ENCODE data around the gene NAA60. TPM values are rescaled to one million over a fixed set of nuclear protein-coding genes. Genes with fewer than 3 reads are reported as not detected.

NAA60 gene
- 10 to 100 TPM; 40.5 to 48.0 (median 46.1) TPM for polyA plus RNA-seq (ENCODE audit: insufficient read depth in 1 of 5, insufficient read length in 5 of 5, low replicate concordance in 1 of 5)
- long read RNA-seq, donor 1, transcript NAA60-238 (5 exons, 3,899 nt), result major isoform, 20 of 36 reads
- long read RNA-seq, donor 1, transcript NAA60-211 (3 exons, 555 nt), result minor isoform, 5 of 36 reads
- long read RNA-seq, donor 1, partial matches to known transcripts, result 0 of 36 reads
- long read RNA-seq, donor 1, other reads (novel, unspliced or antisense), result 0 of 36 reads
- long read RNA-seq, donor 2, transcript NAA60-229 (7 exons, 2,531 nt), result major isoform, 5 of 11 reads
- long read RNA-seq, donor 2, partial matches to known transcripts, result 0 of 11 reads
- long read RNA-seq, donor 2, other reads (novel, unspliced or antisense), result 0 of 11 reads
- long read RNA-seq, donor 3, transcript NAA60-238 (5 exons, 3,899 nt), result major isoform, 8 of 16 reads
- long read RNA-seq, donor 3, partial matches to known transcripts, result 0 of 16 reads
- long read RNA-seq, donor 3, other reads (novel, unspliced or antisense), result 0 of 16 reads
- long read RNA-seq, donor 4, transcript NAA60-238 (5 exons, 3,899 nt), result major isoform, 6 of 11 reads
- long read RNA-seq, donor 4, partial matches to known transcripts, result 0 of 11 reads
- long read RNA-seq, donor 4, other reads (novel, unspliced or antisense), result 0 of 11 reads
- long read RNA-seq, donor 5, transcript NAA60-238 (5 exons, 3,899 nt), result major isoform, 12 of 22 reads
- long read RNA-seq, donor 5, transcript NAA60-229 (7 exons, 2,531 nt), result minor isoform, 6 of 22 reads
- long read RNA-seq, donor 5, partial matches to known transcripts, result 0 of 22 reads
- long read RNA-seq, donor 5, other reads (novel, unspliced or antisense), result 0 of 22 reads
- long read RNA-seq, donor 6, transcript NAA60-238 (5 exons, 3,899 nt), result major isoform, 7 of 30 reads
- long read RNA-seq, donor 6, transcript NAA60-229 (7 exons, 2,531 nt), result minor isoform, 6 of 30 reads
- long read RNA-seq, donor 6, partial matches to known transcripts, result 10 of 30 reads
- long read RNA-seq, donor 6, other reads (novel, unspliced or antisense), result 0 of 30 reads
- long read RNA-seq, donor 7, transcript NAA60-229 (7 exons, 2,531 nt), result major isoform, 5 of 11 reads
- long read RNA-seq, donor 7, partial matches to known transcripts, result 0 of 11 reads
- long read RNA-seq, donor 7, other reads (novel, unspliced or antisense), result 0 of 11 reads
- long read RNA-seq, donor 8, transcript NAA60-238 (5 exons, 3,899 nt), result major isoform, 6 of 9 reads
- long read RNA-seq, donor 8, partial matches to known transcripts, result 0 of 9 reads
- long read RNA-seq, donor 8, other reads (novel, unspliced or antisense), result 0 of 9 reads

- peak; percentile 80 to 84 for DNase-seq
Observed at GRCh38 chr16:3443108-3444031, at the start of gene NAA60, which contains the start of gene ZNF597. Gene NAA60, plus strand, starts transcription at chr16:3443680. Its CDS starts 32,548 bp downstream, at chr16:3476228. Gene ZNF597, minus strand, starts transcription at chr16:3443504. Its CDS starts 351 bp downstream, at chr16:3443153.

- no peak for DNase-seq
Observed at GRCh38 chr16:3400446-3400778, 43.1 kb upstream of the NAA60 start.

- peak; percentile 98 to 99 for DNase-seq
Observed at GRCh38 chr16:3400779-3401688, 42.4 kb upstream of the NAA60 start, which contains the start of the genes ZNF174 and ZSCAN32. Gene ZNF174, plus strand, starts transcription at chr16:3401215. Its CDS starts 790 bp downstream, at chr16:3402005. Gene ZSCAN32, minus strand, starts transcription at chr16:3401004. Its CDS starts 3,447 bp downstream, at chr16:3397557.

GRCh38 chr16:3401719-3402397 lies 41.6 kb upstream of the NAA60 start:
- no peak for DNase-seq

- no peak for DNase-seq
Observed at GRCh38 chr16:3408561-3409197, 34.8 kb upstream of the NAA60 start.

GRCh38 chr16:3413730-3414379 lies 29.6 kb upstream of the NAA60 start:
- DNase-seq, result no peak

- peak in 1 of 2 donors; percentile 7 for DNase-seq
Observed at GRCh38 chr16:3431779-3432219, 11.7 kb upstream of the NAA60 start.

- no peak for DNase-seq
Observed at GRCh38 chr16:3434373-3434772, 9.1 kb upstream of the NAA60 start.

GRCh38 chr16:3439637-3440036 lies 3.8 kb upstream of the NAA60 start:
- DNase-seq, result no peak

GRCh38 chr16:3444032-3444388 lies 530 bp downstream of the NAA60 start:
- peak in 1 of 2 donors; percentile 19 for DNase-seq

GRCh38 chr16:3454093-3454492 lies 10.6 kb downstream of the NAA60 start:
- DNase-seq, result no peak

- DNase-seq, result no peak
Observed at GRCh38 chr16:3454631-3455147, 11.2 kb downstream of the NAA60 start.

- DNase-seq, result peak; percentile 89 to 91
Observed at GRCh38 chr16:3457434-3458252, 14.2 kb downstream of the NAA60 start.

GRCh38 chr16:3458278-3458851 lies 14.9 kb downstream of the NAA60 start:
- DNase-seq, result peak in 1 of 2 donors; percentile 14

GRCh38 chr16:3458852-3459361 lies 15.4 kb downstream of the NAA60 start:
- peak in 1 of 2 donors; percentile 25 for DNase-seq
